Gastrocnemius medialis (tissue), 4 donors: ENCODE measurements around the gene SCARF2. TPM values are rescaled to one million over a fixed set of nuclear protein-coding genes. Genes with fewer than 3 reads are reported as not detected.

ENCODE experiments used
- ATAC-seq, 2 donors: fragments of 150-250 bp; one replicate each; pipeline ENCODE4 v1.9.1; 2016
- DNase-seq, 2 donors: peaks; one replicate each; pipeline ENCODE4 v3.0.0-alpha.2; 2019
- H3K27ac ChIP-seq, 4 donors: fragments of 200-600 bp; sonication (generic); 1 replicate in 1 of 4; 2 replicates in 3 of 4; pipeline ENCODE4 v1.5.1; 2016 to 2018; ENCODE audit warnings: mild to moderate bottlenecking in 2 of 4, moderate library complexity in 1 of 4
- H3K27me3 ChIP-seq, 3 donors: fragments of 200-600 bp; sonication (generic) in 2 of 3; 1 replicate in 1 of 3; 2 replicates in 2 of 3; pipeline versions ENCODE4 v1.5.1 to v1.6.0; 2016 to 2019; ENCODE audit warnings: mild to moderate bottlenecking in 1 of 3, moderate library complexity in 1 of 3
- H3K36me3 ChIP-seq, 2 donors: fragments of 200-600 bp; sonication (generic) in 1 of 2; one replicate each; pipeline ENCODE4 v1.5.1; 2017 to 2018
- H3K4me1 ChIP-seq, 2 donors: fragments of 200-600 bp; sonication (generic) in 1 of 2; one replicate each; pipeline ENCODE4 v1.5.1; 2016 to 2017; ENCODE audit warnings: mild to moderate bottlenecking in 2 of 2
- H3K4me3 ChIP-seq, 4 donors: fragments of 200-600 bp; sonication (generic) in 3 of 4; 1 replicate in 1 of 4; 2 replicates in 3 of 4; pipeline ENCODE4 v1.5.1; 2016 to 2019; ENCODE audit warnings: mild to moderate bottlenecking in 2 of 4
- H3K9me3 ChIP-seq, 3 donors: fragments of 200-600 bp; sonication (generic) in 2 of 3; 1 replicate in 1 of 3; 2 replicates in 2 of 3; pipeline ENCODE4 v1.5.1; 2016 to 2019
- CTCF ChIP-seq, 5 experiments: fragments of 450-650 bp in 3 of 5; fragments of 200-600 bp in 2 of 5; sonication (generic) in 2 of 5; IDR thresholded peaks in 4 of 5; conservative IDR thresholded peaks in 1 of 5; 1 replicate in 4 of 5; 2 replicates in 1 of 5; pipeline ENCODE4 v1.5.1; 2016 to 2019; ENCODE audit warnings: antibody characterized with exemption in 5 of 5, mild to moderate bottlenecking in 3 of 5, moderate library complexity in 3 of 5
- POLR2A ChIP-seq, 2 donors: fragments of 450-650 bp; IDR thresholded peaks; one replicate each; pipeline ENCODE4 v1.6.1; 2017; ENCODE audit warnings: antibody characterized with exemption in 2 of 2, mild to moderate bottlenecking in 2 of 2, moderate library complexity in 2 of 2
- in situ Hi-C, 4 donors: fragments of 200-750 bp; cut with MboI; loops; one replicate each; pipeline versions ENCODE4 v1.15.0 to v1.8.0; 2017; ENCODE audit warnings: low sequenced_read_pairs in 4 of 4
- intact Hi-C: fragments of 100-400 bp; cut with DNase I; formaldehyde crosslinking; loops from one replicate; pipeline ENCODE4 v1.15.1; 2023; ENCODE audit warnings: low total_unique reads
- total RNA-seq, 4 donors: library from RNA; depleted of rRNA; stranded (reverse); fragments of >200 nt; gene quantifications; one replicate each; pipeline versions ENCODE4 v1.1.0 to v1.2.3, GENCODE V29; 2016

The SCARF2 gene
- total RNA-seq, 4 donors from 2014 or later, result 1.8 to 4.0 (median 2.3) TPM

GRCh38 chr22:20401376-20402014 lies 36.1 kb downstream of the SCARF2 start:
- DNase-seq (no peak), ATAC-seq (no peak)
- no peaks in the 10 kb centered on the region for H3K9me3 ChIP-seq
- in situ Hi-C loops (loop anchor here in 2 of 4 donors (25.0 kb wide), 1 partner anchor 286 kb away; no protein-coding TSS in a partner anchor), intact Hi-C loops (no loop called here)
- TF ChIP-seq CTCF (IDR thresholded peaks at IDR 0.05 in 4 of 5, conservative IDR thresholded peaks at IDR 0.05 in 1 of 5) (no peak), POLR2A (IDR thresholded peaks at IDR 0.05) (no peak)
- H3K27ac ChIP-seq, result no peak overlapping the region
- no peaks in the 10 kb centered on the region for H3K4me1 ChIP-seq
- no peaks in the 10 kb centered on the region for H3K27me3 ChIP-seq
- H3K36me3 ChIP-seq, result peaks cover 0 to 10% of the 10 kb centered on the region in 2 donors
- H3K4me3 ChIP-seq, result no peak overlapping the region

GRCh38 chr22:20400606-20401375 lies 36.8 kb downstream of the SCARF2 start:
- Histone ChIP-seq H3K36me3 (peaks cover 0 to 3% of the 10 kb centered on the region in 2 donors), H3K27ac (no peak overlapping the region), H3K4me3 (no peak overlapping the region), H3K9me3 (no peaks in the 10 kb centered on the region), H3K4me1 (peaks cover 0 to 2% of the 10 kb centered on the region in 2 donors), H3K27me3 (no peaks in the 10 kb centered on the region)
- TF ChIP-seq CTCF (IDR thresholded peaks at IDR 0.05 in 4 of 5, conservative IDR thresholded peaks at IDR 0.05 in 1 of 5) (no peak), POLR2A (IDR thresholded peaks at IDR 0.05) (no peak)
- in situ Hi-C loops, result loop anchor here in 2 of 4 donors (25.0 kb wide), 1 partner anchor 287 kb away; no protein-coding TSS in a partner anchor
- intact Hi-C loops, result no loop called here
- no peak for ATAC-seq
- no peak for DNase-seq

GRCh38 chr22:20399866-20400605 lies 37.6 kb downstream of the SCARF2 start:
- no peak overlapping the region for H3K4me3 ChIP-seq
- H3K36me3 ChIP-seq, result no peaks in the 10 kb centered on the region
- intact Hi-C loops, result no loop called here
- H3K4me1 ChIP-seq, result peaks cover 2 to 4% of the 10 kb centered on the region in 2 donors
- TF ChIP-seq POLR2A (IDR thresholded peaks at IDR 0.05), result no peak
- no peak for TF ChIP-seq CTCF (IDR thresholded peaks at IDR 0.05 in 4 of 5, conservative IDR thresholded peaks at IDR 0.05 in 1 of 5)
- in situ Hi-C loops, result loop anchor here in 2 of 4 donors (25.0 kb wide), 1 partner anchor 287 kb away; no protein-coding TSS in a partner anchor
- H3K27me3 ChIP-seq, result no peaks in the 10 kb centered on the region
- DNase-seq, result no peak
- H3K9me3 ChIP-seq, result no peaks in the 10 kb centered on the region
- H3K27ac ChIP-seq, result no peak overlapping the region
- no peak for ATAC-seq

GRCh38 chr22:20398420-20398819 lies 39.2 kb downstream of the SCARF2 start:
- no peaks in the 10 kb centered on the region for H3K9me3 ChIP-seq
- intact Hi-C loops, result no loop called here
- no peak for TF ChIP-seq CTCF (IDR thresholded peaks at IDR 0.05 in 4 of 5, conservative IDR thresholded peaks at IDR 0.05 in 1 of 5)
- TF ChIP-seq POLR2A (IDR thresholded peaks at IDR 0.05), result no peak
- ATAC-seq (no peak), DNase-seq (no peak)
- no peaks in the 10 kb centered on the region for H3K36me3 ChIP-seq
- no peak overlapping the region for H3K27ac ChIP-seq
- H3K27me3 ChIP-seq, result no peaks in the 10 kb centered on the region
- in situ Hi-C loops, result no loop called here
- no peak overlapping the region for H3K4me3 ChIP-seq
- H3K4me1 ChIP-seq, result peaks cover 5 to 12% of the 10 kb centered on the region in 2 donors
